GM18867 (cell line): ENCODE data around the gene HES4.
A peak's percentile ranks its signal among the peaks of the same experiment; 100 is the strongest.
"Not testable (repeated sequence)": the region's sequence is repeated elsewhere in the genome, so short reads cannot be mapped to it uniquely, and the experiment has no call there.

Source experiments
- ATAC-seq: cut with Tn5 transposase; IDR thresholded peaks from one replicate; pipeline ENCODE4 v1.9.1; 2021; ENCODE audit warnings: mild to moderate bottlenecking, moderate library complexity; ENCODE audit not compliant: unreplicated experiment

Gene HES4

GRCh38 chr1:1033731-1034438 is 34.0 kb upstream of the HES4 start:
- ATAC-seq, result no peak

GRCh38 chr1:1033009-1033587 is 33.2 kb upstream of the HES4 start:
- peak; percentile 85 for ATAC-seq

- ATAC-seq, result no peak
Measured at GRCh38 chr1:1032424-1032823, 32.5 kb upstream of the HES4 start.

GRCh38 chr1:1031659-1032235 is 31.9 kb upstream of the HES4 start:
- no peak for ATAC-seq

- not testable (repeated sequence) for ATAC-seq
Measured at GRCh38 chr1:1030867-1031658, 31.2 kb upstream of the HES4 start.

GRCh38 chr1:1027791-1028190 is 27.9 kb upstream of the HES4 start:
- no peak for ATAC-seq

- ATAC-seq, result no peak
Measured at GRCh38 chr1:1026599-1027413, 26.9 kb upstream of the HES4 start.

GRCh38 chr1:1025730-1026129 is 25.8 kb upstream of the HES4 start:
- ATAC-seq, result no peak

GRCh38 chr1:1024771-1025699 is 25.1 kb upstream of the HES4 start:
- no peak for ATAC-seq

GRCh38 chr1:1024149-1024770 is 24.4 kb upstream of the HES4 start:
- no peak for ATAC-seq

GRCh38 chr1:1023700-1024099 is 23.8 kb upstream of the HES4 start:
- no peak for ATAC-seq

GRCh38 chr1:1022302-1023009 is 22.6 kb upstream of the HES4 start:
- no peak for ATAC-seq

GRCh38 chr1:1021920-1022259 is 22.0 kb upstream of the HES4 start:
- ATAC-seq, result no peak

- ATAC-seq, result no peak
Measured at GRCh38 chr1:1021010-1021919, 21.4 kb upstream of the HES4 start.

GRCh38 chr1:1020415-1021009 is 20.6 kb upstream of the HES4 start:
- peak; percentile 4 for ATAC-seq

GRCh38 chr1:1020000-1020404 is 20.1 kb upstream of the HES4 start, which contains the start of gene AGRN:
Gene AGRN (plus strand): TSS chr1:1020120. CDS start chr1:1020173, 53 bp downstream.
- peak; percentile 31 for ATAC-seq
